ACC112 (cell line): Measurements from ENCODE around the gene DALRD3.
A peak's percentile ranks its signal among the peaks of the same experiment; 100 is the strongest.

Experiments used
- H2AFZ ChIP-seq: fragments of 200-600 bp; sonication (generic); one replicate; pipeline ENCODE4 v1.6.0; 2017; ENCODE audit warnings: antibody characterized with exemption, low read length; ENCODE audit not compliant: unreplicated experiment
- H3K27ac ChIP-seq: fragments of 200-600 bp; sonication (generic); 2 replicates; pipeline ENCODE4 v1.5.1; 2014; ENCODE audit warnings: low read depth, mild to moderate bottlenecking, antibody characterized with exemption, low read length, moderate library complexity
- H3K27me3 ChIP-seq: fragments of 200-600 bp; sonication (generic); 2 replicates; pipeline ENCODE4 v1.6.1; 2014; ENCODE audit warnings: mild to moderate bottlenecking, antibody characterized with exemption, low read length, moderate library complexity, mixed read lengths; ENCODE audit not compliant: insufficient read depth
- H3K36me3 ChIP-seq: fragments of 200-600 bp; sonication (generic); 2 replicates; pipeline ENCODE4 v1.6.1; 2016; ENCODE audit warnings: mild to moderate bottlenecking, antibody characterized with exemption, low read length, moderate library complexity, mixed read lengths; ENCODE audit not compliant: insufficient read depth
- H3K4me1 ChIP-seq: fragments of 200-600 bp; sonication (generic); one replicate; pipeline ENCODE4 v1.6.1; 2016; ENCODE audit warnings: low read length, mixed read lengths; ENCODE audit not compliant: insufficient read depth, unreplicated experiment, control insufficient read depth
- H3K4me3 ChIP-seq: fragments of 200-600 bp; sonication (generic); 2 replicates; pipeline ENCODE4 v1.5.1; 2014; ENCODE audit warnings: mild to moderate bottlenecking, low read depth, low read length
- H3K79me2 ChIP-seq: fragments of 200-600 bp; sonication (generic); one replicate; pipeline ENCODE4 v1.6.0; 2016; ENCODE audit warnings: low read length; ENCODE audit not compliant: control insufficient read depth, unreplicated experiment, insufficient read depth

DALRD3 gene

GRCh38 chr3:49017971-49018706, at the start of gene DALRD3:
TSS of gene DALRD3 (minus strand) at chr3:49018580. CDS start at chr3:49018564, 16 bp downstream.
- Histone ChIP-seq H3K79me2 (peaks cover 22% of the 10 kb centered on the region), H2AFZ (peak within 1 kb of the TSS; percentile 74), H3K4me1 (peaks cover 16% of the 10 kb centered on the region), H3K4me3 (peak within 1 kb of the TSS; percentile 94), H3K27ac (peak within 1 kb of the TSS; percentile 60), H3K27me3 (no peaks in the 10 kb centered on the region), H3K36me3 (no peaks in the 10 kb centered on the region)

- peaks cover 17% of the 10 kb centered on the region for H3K4me1 ChIP-seq
- H3K27me3 ChIP-seq, result no peaks in the 10 kb centered on the region
- H3K36me3 ChIP-seq, result peaks cover 28% of the 10 kb centered on the region
- H3K27ac ChIP-seq, result no peak overlapping the region
- peaks cover 7% of the 10 kb centered on the region for H3K79me2 ChIP-seq
- H3K4me3 ChIP-seq, result no peak overlapping the region
- H2AFZ ChIP-seq, result no peak overlapping the region
Observed at GRCh38 chr3:49058011-49058410, 39.6 kb upstream of the DALRD3 start.

DNA sequence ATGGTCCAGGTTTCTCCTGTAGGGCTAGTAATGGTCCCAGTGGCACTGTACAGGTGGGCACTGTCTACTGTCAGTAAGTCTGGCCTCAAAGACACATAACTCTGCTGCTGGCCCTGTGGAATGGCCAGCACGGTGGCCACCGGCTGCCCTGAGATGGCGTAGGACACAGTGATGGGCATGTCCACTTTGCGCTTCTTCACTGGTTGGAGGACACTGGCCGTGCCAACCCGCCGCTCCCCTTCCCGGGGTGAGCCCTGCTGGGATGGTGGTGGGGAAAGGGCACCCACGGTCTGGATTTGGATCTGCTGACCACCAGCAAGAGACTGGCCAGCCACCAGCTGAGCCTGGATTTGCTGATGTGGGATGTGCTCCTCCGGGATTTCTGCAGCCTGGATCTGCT, 38.9 kb upstream of the DALRD3 start:
- Histone ChIP-seq H3K4me1 (peaks cover 17% of the 10 kb centered on the region), H2AFZ (no peak overlapping the region), H3K27ac (no peak overlapping the region), H3K36me3 (peaks cover 32% of the 10 kb centered on the region), H3K4me3 (no peak overlapping the region), H3K79me2 (peaks cover 7% of the 10 kb centered on the region), H3K27me3 (no peaks in the 10 kb centered on the region)

- Histone ChIP-seq H3K36me3 (peaks cover 38% of the 10 kb centered on the region), H3K27ac (no peak overlapping the region), H3K4me1 (peaks cover 17% of the 10 kb centered on the region), H2AFZ (no peak overlapping the region), H3K4me3 (no peak overlapping the region), H3K79me2 (peaks cover 14% of the 10 kb centered on the region), H3K27me3 (no peaks in the 10 kb centered on the region)
Observed at GRCh38 chr3:49054344-49054862, 36.0 kb upstream of the DALRD3 start.

DNA sequence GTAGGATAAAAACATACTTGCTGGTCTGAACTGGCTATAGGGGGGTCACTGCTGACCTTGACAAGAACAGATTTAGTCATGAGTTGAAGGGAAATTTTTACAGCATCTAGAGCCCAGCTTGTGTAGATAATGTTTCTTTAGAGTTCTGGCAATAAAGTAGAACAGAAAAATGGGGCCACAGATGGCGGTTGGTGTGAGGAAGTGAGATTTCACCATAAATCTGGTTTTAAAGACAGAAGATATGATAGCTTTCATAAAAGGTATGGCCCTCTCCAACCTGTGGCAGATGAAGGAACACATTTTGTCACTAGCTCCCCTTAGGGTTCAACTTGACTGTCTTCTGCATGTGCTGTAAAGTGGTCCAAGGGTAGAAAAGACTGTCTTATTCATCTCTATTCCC, 35.2 kb upstream of the DALRD3 start:
- peaks cover 16% of the 10 kb centered on the region for H3K79me2 ChIP-seq
- no peak overlapping the region for H2AFZ ChIP-seq
- H3K27ac ChIP-seq, result no peak overlapping the region
- no peaks in the 10 kb centered on the region for H3K27me3 ChIP-seq
- H3K36me3 ChIP-seq, result peaks cover 38% of the 10 kb centered on the region
- no peak overlapping the region for H3K4me3 ChIP-seq
- peaks cover 17% of the 10 kb centered on the region for H3K4me1 ChIP-seq

- H3K27me3 ChIP-seq, result no peaks in the 10 kb centered on the region
- H3K4me1 ChIP-seq, result peaks cover 13% of the 10 kb centered on the region
- H2AFZ ChIP-seq, result no peak overlapping the region
- H3K79me2 ChIP-seq, result no peaks in the 10 kb centered on the region
- no peak overlapping the region for H3K27ac ChIP-seq
- peaks cover 8% of the 10 kb centered on the region for H3K36me3 ChIP-seq
- H3K4me3 ChIP-seq, result no peak overlapping the region
Observed at GRCh38 chr3:49035281-49035680, 16.9 kb upstream of the DALRD3 start.

DNA sequence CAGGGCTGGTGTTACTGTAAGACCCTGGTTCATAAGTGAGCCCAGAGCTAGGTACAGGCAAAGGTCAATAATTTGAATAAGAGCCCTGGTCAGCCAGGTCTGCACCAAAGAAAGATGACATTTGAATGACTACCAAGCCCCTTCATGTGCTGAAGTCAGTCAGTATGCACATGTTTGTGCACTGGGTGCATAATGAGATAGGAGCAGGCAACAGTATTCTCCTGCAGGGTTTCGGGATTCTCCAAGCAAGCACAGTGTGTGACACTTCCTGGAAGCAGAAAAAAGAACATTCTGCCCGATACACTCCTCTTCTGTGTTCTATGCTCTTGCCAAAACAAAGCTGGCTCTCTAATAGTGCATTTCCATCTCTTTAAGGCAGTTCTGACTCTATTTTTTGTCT, 16.3 kb upstream of the DALRD3 start:
- no peaks in the 10 kb centered on the region for H3K79me2 ChIP-seq
- no peak overlapping the region for H2AFZ ChIP-seq
- peaks cover 13% of the 10 kb centered on the region for H3K4me1 ChIP-seq
- peaks cover 8% of the 10 kb centered on the region for H3K36me3 ChIP-seq
- no peaks in the 10 kb centered on the region for H3K27me3 ChIP-seq
- H3K4me3 ChIP-seq, result no peak overlapping the region
- H3K27ac ChIP-seq, result no peak overlapping the region

GRCh38 chr3:49032646-49033304, 14.4 kb upstream of the DALRD3 start:
- peaks cover 22% of the 10 kb centered on the region for H3K4me1 ChIP-seq
- no peaks in the 10 kb centered on the region for H3K27me3 ChIP-seq
- peaks cover 14% of the 10 kb centered on the region for H3K79me2 ChIP-seq
- H3K27ac ChIP-seq, result no peak overlapping the region
- H3K4me3 ChIP-seq, result no peak overlapping the region
- H2AFZ ChIP-seq, result no peak overlapping the region
- peaks cover 10% of the 10 kb centered on the region for H3K36me3 ChIP-seq

GRCh38 chr3:49030321-49030720, 11.9 kb upstream of the DALRD3 start:
- H3K27me3 ChIP-seq, result no peaks in the 10 kb centered on the region
- H3K4me1 ChIP-seq, result peaks cover 47% of the 10 kb centered on the region
- 0 out of 2 replicates have a peak overlapping the region, but pooled peaks have one; percentile 34 for H3K27ac ChIP-seq
- no peak overlapping the region for H3K4me3 ChIP-seq
- peaks cover 27% of the 10 kb centered on the region for H3K79me2 ChIP-seq
- peaks cover 31% of the 10 kb centered on the region for H3K36me3 ChIP-seq
- no peak overlapping the region for H2AFZ ChIP-seq

GRCh38 chr3:49029563-49029884, 11.1 kb upstream of the DALRD3 start:
- no peaks in the 10 kb centered on the region for H3K27me3 ChIP-seq
- peak overlapping the region; percentile 92 for H3K4me3 ChIP-seq
- H2AFZ ChIP-seq, result peak overlapping the region; percentile 16
- H3K79me2 ChIP-seq, result peaks cover 27% of the 10 kb centered on the region
- peak overlapping the region; percentile 34 for H3K27ac ChIP-seq
- peaks cover 50% of the 10 kb centered on the region for H3K4me1 ChIP-seq
- peaks cover 35% of the 10 kb centered on the region for H3K36me3 ChIP-seq
